Measurements from ENCODE around the gene BPIFA3. TPM values are rescaled to one million over a fixed set of nuclear protein-coding genes. Genes with fewer than 3 reads are reported as not detected.

Gene BPIFA3
- total and polyA plus RNA-seq, 7 donors, result not detected

DNA sequence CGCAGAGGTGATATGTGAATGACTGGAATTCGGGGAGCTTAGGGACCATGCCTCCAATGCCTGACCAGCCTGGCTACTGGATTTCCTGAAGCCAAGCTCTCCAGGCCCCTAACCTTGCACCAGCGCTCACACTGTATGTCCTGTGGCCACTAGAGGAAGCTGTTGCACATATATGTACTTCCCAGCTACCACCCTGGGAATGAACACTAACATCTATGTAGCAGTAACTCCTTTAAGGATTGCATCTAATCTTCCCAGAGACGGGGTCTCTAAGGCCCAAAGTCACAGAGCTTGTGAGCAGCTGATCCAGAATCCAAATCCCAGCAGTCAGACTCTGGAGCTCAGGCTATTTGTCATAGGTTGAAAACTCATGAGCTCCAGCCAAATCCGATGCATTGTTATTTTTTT, 45.5 kb downstream of the BPIFA3 start:
- no peaks in the 10 kb centered on the region for H3K4me1 ChIP-seq
- DNase-seq, result no peak
- no peak overlapping the region for H3K27ac ChIP-seq
- H3K9me3 ChIP-seq, result peaks cover 0 to 6% (median 0%) of the 10 kb centered on the region in 4 donors
- intact Hi-C loops (cut with DNase I), result no loop called here
- WGBS, 2 donors, result 33% methylated on average over 5 of the region's 5 CpGs
- no peak overlapping the region for H3K4me3 ChIP-seq
- H3K36me3 ChIP-seq, result no peaks in the 10 kb centered on the region
- TF ChIP-seq POLR2AphosphoS5 (IDR thresholded peaks at IDR 0.05) (no peak), POLR2A (IDR thresholded peaks at IDR 0.05) (no peak)
- TF ChIP-seq, protein P1, sequence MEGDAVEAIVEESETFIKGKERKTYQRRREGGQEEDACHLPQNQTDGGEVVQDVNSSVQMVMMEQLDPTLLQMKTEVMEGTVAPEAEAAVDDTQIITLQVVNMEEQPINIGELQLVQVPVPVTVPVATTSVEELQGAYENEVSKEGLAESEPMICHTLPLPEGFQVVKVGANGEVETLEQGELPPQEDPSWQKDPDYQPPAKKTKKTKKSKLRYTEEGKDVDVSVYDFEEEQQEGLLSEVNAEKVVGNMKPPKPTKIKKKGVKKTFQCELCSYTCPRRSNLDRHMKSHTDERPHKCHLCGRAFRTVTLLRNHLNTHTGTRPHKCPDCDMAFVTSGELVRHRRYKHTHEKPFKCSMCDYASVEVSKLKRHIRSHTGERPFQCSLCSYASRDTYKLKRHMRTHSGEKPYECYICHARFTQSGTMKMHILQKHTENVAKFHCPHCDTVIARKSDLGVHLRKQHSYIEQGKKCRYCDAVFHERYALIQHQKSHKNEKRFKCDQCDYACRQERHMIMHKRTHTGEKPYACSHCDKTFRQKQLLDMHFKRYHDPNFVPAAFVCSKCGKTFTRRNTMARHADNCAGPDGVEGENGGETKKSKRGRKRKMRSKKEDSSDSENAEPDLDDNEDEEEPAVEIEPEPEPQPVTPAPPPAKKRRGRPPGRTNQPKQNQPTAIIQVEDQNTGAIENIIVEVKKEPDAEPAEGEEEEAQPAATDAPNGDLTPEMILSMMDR (IDR thresholded peaks at IDR 0.05), result no peak
- peaks cover 0 to 27% (median 0%) of the 10 kb centered on the region in 3 donors for H3K27me3 ChIP-seq

DNA sequence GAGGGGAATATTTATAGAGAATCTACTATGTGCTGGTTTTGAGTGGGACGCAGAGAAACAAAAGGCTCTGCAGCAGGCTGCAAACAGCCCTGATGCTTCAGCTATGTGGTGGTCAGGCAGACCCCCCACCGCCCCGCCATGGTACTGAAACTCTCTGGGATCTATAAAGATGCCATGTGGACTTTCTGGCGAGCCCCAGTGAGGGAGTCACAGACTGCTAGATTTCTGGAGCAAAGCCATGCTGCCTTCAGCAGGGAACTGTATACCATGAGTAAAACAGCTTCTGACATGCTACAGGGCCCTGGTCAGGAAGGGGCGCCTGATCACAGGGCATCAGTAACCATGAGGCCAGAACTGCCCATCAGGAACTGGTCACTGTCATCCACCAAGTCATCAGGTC, 46.6 kb downstream of the BPIFA3 start:
- DNase-seq, result no peak
- TF ChIP-seq EP300 (IDR thresholded peaks at IDR 0.05), result no peak
- TF ChIP-seq, protein P1 (IDR thresholded peaks at IDR 0.05), result no peak
- TF ChIP-seq POLR2AphosphoS5 (IDR thresholded peaks at IDR 0.05), result no peak
- TF ChIP-seq POLR2A (IDR thresholded peaks at IDR 0.05), result no peak
- H3K36me3 ChIP-seq, result no peaks in the 10 kb centered on the region
- intact Hi-C loops (cut with DNase I), result no loop called here
- 80 to 82% methylated on average over 5 of the region's 5 CpGs for WGBS, 2 donors
- H3K4me1 ChIP-seq, result no peaks in the 10 kb centered on the region
- no peak overlapping the region for H3K27ac ChIP-seq
- peaks cover 0 to 26% (median 0%) of the 10 kb centered on the region in 3 donors for H3K27me3 ChIP-seq
- no peak overlapping the region for H3K4me3 ChIP-seq
- peaks cover 0 to 6% (median 0%) of the 10 kb centered on the region in 4 donors for H3K9me3 ChIP-seq

DNA sequence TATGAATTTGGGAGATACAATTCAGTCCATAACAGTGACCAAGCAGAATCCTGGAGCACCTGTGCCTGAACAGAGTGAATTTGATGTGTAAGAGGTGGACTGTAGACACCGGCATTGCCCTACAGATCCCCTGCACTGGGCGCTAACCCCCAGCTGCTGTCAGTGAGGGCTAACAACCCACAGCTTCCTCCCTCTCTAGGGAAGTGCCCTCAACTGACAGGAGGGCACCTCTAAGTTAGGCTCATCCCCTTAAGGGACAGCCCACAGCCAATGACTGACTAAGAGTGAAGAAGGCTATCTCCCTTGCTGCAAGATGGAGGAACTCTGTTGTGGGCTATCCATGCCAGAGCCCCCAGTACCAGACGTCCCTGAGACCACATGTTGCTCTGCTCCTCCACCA, 50.5 kb downstream of the BPIFA3 start:
- no peak overlapping the region for H3K4me3 ChIP-seq
- H3K4me1 ChIP-seq, result no peaks in the 10 kb centered on the region
- H3K27ac ChIP-seq, result no peak overlapping the region
- peaks cover 0 to 2% (median 0%) of the 10 kb centered on the region in 4 donors for H3K9me3 ChIP-seq
- TF ChIP-seq POLR2A (IDR thresholded peaks at IDR 0.05) (no peak), EP300 (IDR thresholded peaks at IDR 0.05) (no peak), POLR2AphosphoS5 (IDR thresholded peaks at IDR 0.05) (no peak)
- TF ChIP-seq, protein P1 (IDR thresholded peaks at IDR 0.05), result no peak
- peaks cover 0 to 17% (median 0%) of the 10 kb centered on the region in 3 donors for H3K27me3 ChIP-seq
- intact Hi-C loops (cut with DNase I), result no loop called here
- DNase-seq, result no peak
- no peaks in the 10 kb centered on the region for H3K36me3 ChIP-seq
- 52 to 65% methylated on average over 3 of the region's 3 CpGs for WGBS, 2 donors

DNA sequence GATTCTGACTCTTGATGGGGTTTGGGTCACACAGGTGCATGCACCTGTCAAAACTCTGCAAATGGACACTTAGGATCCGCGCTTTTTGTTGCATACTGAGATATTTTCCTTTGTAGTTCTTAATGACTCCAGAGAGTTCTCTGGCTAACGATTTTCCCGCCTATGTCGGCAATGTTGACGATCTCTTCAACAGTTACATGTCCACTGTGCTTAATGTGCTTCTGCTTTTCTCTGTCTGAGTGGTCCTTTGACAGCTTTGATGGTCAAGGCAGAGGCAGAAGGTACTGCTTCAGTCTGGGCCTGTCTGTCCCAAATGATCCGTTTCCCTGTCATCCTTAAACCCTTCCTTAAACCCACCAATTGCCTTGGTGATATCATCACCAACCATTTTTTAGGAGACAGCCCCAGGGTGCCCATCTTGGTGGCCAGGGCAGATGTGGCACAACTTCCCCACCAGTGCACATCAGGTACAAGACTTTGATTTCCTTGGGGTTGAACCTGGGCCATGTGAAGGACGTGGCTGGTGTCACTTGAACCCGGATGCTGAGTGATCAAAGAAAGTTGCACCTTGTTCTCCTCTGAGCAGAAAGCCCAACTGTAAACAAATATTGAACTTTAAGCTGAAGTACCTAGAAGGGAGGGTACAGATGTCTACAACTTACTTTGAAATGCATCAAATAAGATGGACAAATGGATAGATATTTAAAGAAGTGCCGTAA, 55.2 kb downstream of the BPIFA3 start:
- H3K4me1 ChIP-seq, result no peaks in the 10 kb centered on the region
- TF ChIP-seq POLR2AphosphoS5 (IDR thresholded peaks at IDR 0.05) (no peak), POLR2A (IDR thresholded peaks at IDR 0.05) (no peak), EP300 (IDR thresholded peaks at IDR 0.05) (no peak)
- TF ChIP-seq, protein P1 (IDR thresholded peaks at IDR 0.05), result no peak
- no peaks in the 10 kb centered on the region for H3K9me3 ChIP-seq
- DNase-seq, result no peak
- intact Hi-C loops (cut with DNase I), result no loop called here
- no peak overlapping the region for H3K27ac ChIP-seq
- H3K4me3 ChIP-seq, result no peak overlapping the region
- H3K27me3 ChIP-seq, result peaks cover 0 to 7% (median 0%) of the 10 kb centered on the region in 3 donors
- H3K36me3 ChIP-seq, result no peaks in the 10 kb centered on the region
- 83 to 88% methylated on average over 10 of the region's 10 CpGs for WGBS, 2 donors

Data from sigmoid colon (tissue), 7 donors.